HepG2 (cell line): ENCODE results near the gene SNRNP25. TPM values are rescaled to one million over a fixed set of nuclear protein-coding genes. Genes with fewer than 3 reads are reported as not detected.

Experiments used
- FOSL2 ChIP-seq: sonication (generic); formaldehyde crosslinking; IDR thresholded peaks from 2 replicates; pipeline ENCODE4 v1.4.0; 2020; ENCODE audit warnings: missing genetic modification reagents
- FOXK1 ChIP-seq: sonication (generic); formaldehyde crosslinking; IDR thresholded peaks from 2 replicates; pipeline ENCODE4 v1.4.0; 2020; ENCODE audit warnings: low read depth, missing genetic modification reagents, borderline replicate concordance
- FOXP1 ChIP-seq, 2 experiments: fragments of 450-650 bp in 1 of 2; IDR thresholded peaks; 2 replicates each; pipeline ENCODE4 v1.6.1; 2017 to 2018; ENCODE audit warnings: antibody characterized with exemption in 1 of 2
- MAZ ChIP-seq, 2 experiments: sonication (generic) in 1 of 2; formaldehyde crosslinking in 1 of 2; IDR thresholded peaks; 2 replicates each; pipeline versions ENCODE4 v1.5.0 to v1.6.1; 2012 to 2020; ENCODE audit warnings: low read depth in 2 of 2, mild to moderate bottlenecking in 2 of 2, borderline replicate concordance in 1 of 2, improper control_type of control experiment in 1 of 2, low read length in 1 of 2, missing genetic modification reagents in 1 of 2, moderate library complexity in 1 of 2
- MIER3 ChIP-seq: IDR thresholded peaks from 2 replicates; pipeline ENCODE4 v1.6.1; 2016; ENCODE audit warnings: missing compliant biosample characterization, borderline replicate concordance
- MIXL1 ChIP-seq: IDR thresholded peaks from 2 replicates; pipeline ENCODE4 v1.6.1; 2016
- MYC ChIP-seq: sonication (generic); formaldehyde crosslinking; IDR thresholded peaks from 2 replicates; pipeline ENCODE4 v1.9.0; 2021; ENCODE audit warnings: missing genetic modification reagents, borderline replicate concordance
- NFKBIZ ChIP-seq: IDR thresholded peaks from 2 replicates; pipeline ENCODE4 v1.6.1; 2018; ENCODE audit warnings: missing genetic modification reagents, missing compliant biosample characterization
- RORA ChIP-seq: sonication (generic); formaldehyde crosslinking; IDR thresholded peaks from 2 replicates; pipeline ENCODE4 v1.5.0; 2020; ENCODE audit warnings: mild to moderate bottlenecking, missing genetic modification reagents, moderate library complexity
- TEAD3 ChIP-seq: optimal IDR thresholded peaks from 2 replicates; pipeline ENCODE3; 2016; ENCODE audit warnings: borderline replicate concordance
- TRIM24 ChIP-seq: sonication (generic); formaldehyde crosslinking; IDR thresholded peaks from 2 replicates; pipeline ENCODE4 v1.8.0; 2022; ENCODE audit warnings: mild to moderate bottlenecking, missing genetic modification reagents
- ZBTB7B ChIP-seq: sonication (generic); formaldehyde crosslinking; IDR thresholded peaks from 2 replicates; pipeline ENCODE4 v1.4.0; 2020; ENCODE audit warnings: missing genetic modification reagents
- ZFP36L1 ChIP-seq: sonication (generic); formaldehyde crosslinking; IDR thresholded peaks from 2 replicates; pipeline ENCODE4 v1.8.0; 2022; ENCODE audit warnings: mild to moderate bottlenecking, missing genetic modification reagents, moderate library complexity
- ZFX ChIP-seq: sonication (generic); formaldehyde crosslinking; IDR thresholded peaks from 2 replicates; pipeline ENCODE4 v1.4.0; 2020; ENCODE audit warnings: mild to moderate bottlenecking, low read depth, missing genetic modification reagents, moderate library complexity
- ZNF468 ChIP-seq: sonication (generic); formaldehyde crosslinking; IDR thresholded peaks from 2 replicates; pipeline ENCODE4 v1.8.0; 2022; ENCODE audit warnings: mild to moderate bottlenecking, moderate library complexity, missing genetic modification reagents
- polyA plus RNA-seq, 8 experiments: library from polyadenylated mRNA; depleted of rRNA in 3 of 8; stranded (reverse) in 7 of 8; unstranded in 1 of 8; fragments of >200 nt; fragmentation: Illumina TruSeq in 4 of 8; extraction: Trizol in 4 of 8; gene quantifications; 2 replicates each; pipeline versions ENCODE4 v1.2.1 to v1.2.3, GENCODE V29; 2011 to 2016; ENCODE audit warnings: low read depth in 4 of 8, missing spikeins in 1 of 8, mixed read lengths in 1 of 8; ENCODE audit not compliant: insufficient read depth in 1 of 8
- total RNA-seq, 5 experiments: library from RNA; depleted of rRNA; stranded (reverse); fragments of >200 nt; fragmentation: Illumina TruSeq; extraction: Trizol; gene quantifications; 2 replicates each; pipeline ENCODE4 v1.2.3, GENCODE V29; 2016; ENCODE audit warnings: low read depth in 1 of 5
- TF ChIP-seq, protein P1 (sequence below): sonication (generic); formaldehyde crosslinking; IDR thresholded peaks from 2 replicates; pipeline ENCODE4 v1.4.0; 2020; ENCODE audit warnings: missing genetic modification reagents
- TF ChIP-seq, protein P2 (sequence below): sonication (generic); formaldehyde crosslinking; IDR thresholded peaks from 2 replicates; pipeline ENCODE4 v1.4.0; 2020; ENCODE audit warnings: low read depth, missing genetic modification reagents
- TF ChIP-seq, protein P3 (sequence below): sonication (generic); formaldehyde crosslinking; IDR thresholded peaks from 2 replicates; pipeline ENCODE4 v1.5.0; 2020; ENCODE audit warnings: mild to moderate bottlenecking, missing genetic modification reagents, moderate library complexity
- TF ChIP-seq, protein P4 (sequence below): IDR thresholded peaks from 2 replicates; pipeline ENCODE4 v1.6.1; 2016; ENCODE audit warnings: low read depth, borderline replicate concordance
- TF ChIP-seq, protein P5 (sequence below): sonication (generic); formaldehyde crosslinking; IDR thresholded peaks from 2 replicates; pipeline ENCODE4 v1.8.0; 2022; ENCODE audit warnings: missing genetic modification reagents, mild to moderate bottlenecking, moderate library complexity, borderline replicate concordance

SNRNP25 gene
- total and polyA plus RNA-seq, 2 of the 13 experiments (the other 11 are each of a cell fraction or from before 2014, with no cell fraction given), result 34.1 to 97.4 TPM

DNA sequence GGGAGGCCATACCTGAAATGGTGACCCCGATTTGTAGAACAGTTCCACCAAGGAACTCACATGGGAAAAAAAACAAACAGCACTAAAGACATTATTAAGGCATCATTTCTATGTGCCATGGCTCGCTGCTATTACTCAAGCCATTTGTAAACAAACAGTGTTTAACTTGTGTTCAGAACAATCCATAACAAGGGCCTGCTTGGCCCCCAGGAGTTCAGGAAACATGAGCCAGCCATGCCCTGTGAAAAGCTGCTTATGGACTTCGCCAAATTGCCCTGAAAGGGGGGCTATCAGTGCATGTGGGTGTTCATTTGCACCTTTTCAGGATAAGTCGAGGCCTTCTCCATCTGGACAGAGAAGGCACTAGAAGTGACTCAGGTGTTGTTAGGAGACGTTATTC is 8.2 kb upstream of the SNRNP25 start (continued):
- no peak for TF ChIP-seq FOXP1 (IDR thresholded peaks at IDR 0.05)
- peak; percentile 83 for TF ChIP-seq FOXP1 (CRISPR knock-in tag; IDR thresholded peaks at IDR 0.05)
- TF ChIP-seq, protein P1, sequence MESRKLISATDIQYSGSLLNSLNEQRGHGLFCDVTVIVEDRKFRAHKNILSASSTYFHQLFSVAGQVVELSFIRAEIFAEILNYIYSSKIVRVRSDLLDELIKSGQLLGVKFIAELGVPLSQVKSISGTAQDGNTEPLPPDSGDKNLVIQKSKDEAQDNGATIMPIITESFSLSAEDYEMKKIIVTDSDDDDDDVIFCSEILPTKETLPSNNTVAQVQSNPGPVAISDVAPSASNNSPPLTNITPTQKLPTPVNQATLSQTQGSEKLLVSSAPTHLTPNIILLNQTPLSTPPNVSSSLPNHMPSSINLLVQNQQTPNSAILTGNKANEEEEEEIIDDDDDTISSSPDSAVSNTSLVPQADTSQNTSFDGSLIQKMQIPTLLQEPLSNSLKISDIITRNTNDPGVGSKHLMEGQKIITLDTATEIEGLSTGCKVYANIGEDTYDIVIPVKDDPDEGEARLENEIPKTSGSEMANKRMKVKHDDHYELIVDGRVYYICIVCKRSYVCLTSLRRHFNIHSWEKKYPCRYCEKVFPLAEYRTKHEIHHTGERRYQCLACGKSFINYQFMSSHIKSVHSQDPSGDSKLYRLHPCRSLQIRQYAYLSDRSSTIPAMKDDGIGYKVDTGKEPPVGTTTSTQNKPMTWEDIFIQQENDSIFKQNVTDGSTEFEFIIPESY (CRISPR knock-in tag), result peak; percentile 32; the same call in 1 of the 2 replicates
- TF ChIP-seq MAZ (IDR thresholded peaks at IDR 0.05; ENCODE audit: borderline replicate concordance, low read depth, low read length), result no peak
- no peak for TF ChIP-seq MAZ (CRISPR knock-in tag; IDR thresholded peaks at IDR 0.05; ENCODE audit: low read depth)
- no peak for TF ChIP-seq TRIM24 (CRISPR knock-in tag)
- TF ChIP-seq MIER3, result peak; percentile 61; the same call in 1 of the 2 replicates
- no peak for TF ChIP-seq ZFP36L1
- peak; percentile 77 for TF ChIP-seq FOXK1 (CRISPR knock-in tag)
- peak; percentile 41; the same call in 1 of the 2 replicates for TF ChIP-seq MIXL1 (CRISPR knock-in tag)
- peak; percentile 10; the same call in 1 of the 2 replicates for TF ChIP-seq FOSL2 (CRISPR knock-in tag)
- TF ChIP-seq RORA (CRISPR knock-in tag), result no peak
- TF ChIP-seq, protein P2, sequence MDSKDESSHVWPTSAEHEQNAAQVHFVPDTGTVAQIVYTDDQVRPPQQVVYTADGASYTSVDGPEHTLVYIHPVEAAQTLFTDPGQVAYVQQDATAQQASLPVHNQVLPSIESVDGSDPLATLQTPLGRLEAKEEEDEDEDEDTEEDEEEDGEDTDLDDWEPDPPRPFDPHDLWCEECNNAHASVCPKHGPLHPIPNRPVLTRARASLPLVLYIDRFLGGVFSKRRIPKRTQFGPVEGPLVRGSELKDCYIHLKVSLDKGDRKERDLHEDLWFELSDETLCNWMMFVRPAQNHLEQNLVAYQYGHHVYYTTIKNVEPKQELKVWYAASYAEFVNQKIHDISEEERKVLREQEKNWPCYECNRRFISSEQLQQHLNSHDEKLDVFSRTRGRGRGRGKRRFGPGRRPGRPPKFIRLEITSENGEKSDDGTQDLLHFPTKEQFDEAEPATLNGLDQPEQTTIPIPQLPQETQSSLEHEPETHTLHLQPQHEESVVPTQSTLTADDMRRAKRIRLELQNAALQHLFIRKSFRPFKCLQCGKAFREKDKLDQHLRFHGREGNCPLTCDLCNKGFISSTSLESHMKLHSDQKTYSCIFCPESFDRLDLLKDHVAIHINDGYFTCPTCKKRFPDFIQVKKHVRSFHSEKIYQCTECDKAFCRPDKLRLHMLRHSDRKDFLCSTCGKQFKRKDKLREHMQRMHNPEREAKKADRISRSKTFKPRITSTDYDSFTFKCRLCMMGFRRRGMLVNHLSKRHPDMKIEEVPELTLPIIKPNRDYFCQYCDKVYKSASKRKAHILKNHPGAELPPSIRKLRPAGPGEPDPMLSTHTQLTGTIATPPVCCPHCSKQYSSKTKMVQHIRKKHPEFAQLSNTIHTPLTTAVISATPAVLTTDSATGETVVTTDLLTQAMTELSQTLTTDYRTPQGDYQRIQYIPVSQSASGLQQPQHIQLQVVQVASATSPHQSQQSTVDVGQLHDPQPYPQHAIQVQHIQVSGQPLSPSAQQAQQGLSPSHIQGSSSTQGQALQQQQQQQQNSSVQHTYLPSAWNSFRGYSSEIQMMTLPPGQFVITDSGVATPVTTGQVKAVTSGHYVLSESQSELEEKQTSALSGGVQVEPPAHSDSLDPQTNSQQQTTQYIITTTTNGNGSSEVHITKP (CRISPR knock-in tag), result peak; percentile 96
- no peak for TF ChIP-seq ZNF468
- TF ChIP-seq NFKBIZ (CRISPR knock-in tag), result 0 out of 2 replicates have a peak, but pooled peaks have one; percentile 57
- TF ChIP-seq MYC (CRISPR knock-in tag), result peak; percentile 24; the same call in 1 of the 2 replicates
- peak; percentile 63 for TF ChIP-seq TEAD3 (CRISPR knock-in tag)
- peak; percentile 31; the same call in 1 of the 2 replicates for TF ChIP-seq ZFX
- TF ChIP-seq, protein P3, sequence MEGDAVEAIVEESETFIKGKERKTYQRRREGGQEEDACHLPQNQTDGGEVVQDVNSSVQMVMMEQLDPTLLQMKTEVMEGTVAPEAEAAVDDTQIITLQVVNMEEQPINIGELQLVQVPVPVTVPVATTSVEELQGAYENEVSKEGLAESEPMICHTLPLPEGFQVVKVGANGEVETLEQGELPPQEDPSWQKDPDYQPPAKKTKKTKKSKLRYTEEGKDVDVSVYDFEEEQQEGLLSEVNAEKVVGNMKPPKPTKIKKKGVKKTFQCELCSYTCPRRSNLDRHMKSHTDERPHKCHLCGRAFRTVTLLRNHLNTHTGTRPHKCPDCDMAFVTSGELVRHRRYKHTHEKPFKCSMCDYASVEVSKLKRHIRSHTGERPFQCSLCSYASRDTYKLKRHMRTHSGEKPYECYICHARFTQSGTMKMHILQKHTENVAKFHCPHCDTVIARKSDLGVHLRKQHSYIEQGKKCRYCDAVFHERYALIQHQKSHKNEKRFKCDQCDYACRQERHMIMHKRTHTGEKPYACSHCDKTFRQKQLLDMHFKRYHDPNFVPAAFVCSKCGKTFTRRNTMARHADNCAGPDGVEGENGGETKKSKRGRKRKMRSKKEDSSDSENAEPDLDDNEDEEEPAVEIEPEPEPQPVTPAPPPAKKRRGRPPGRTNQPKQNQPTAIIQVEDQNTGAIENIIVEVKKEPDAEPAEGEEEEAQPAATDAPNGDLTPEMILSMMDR (CRISPR knock-in tag), result no peak
- TF ChIP-seq, protein P4, sequence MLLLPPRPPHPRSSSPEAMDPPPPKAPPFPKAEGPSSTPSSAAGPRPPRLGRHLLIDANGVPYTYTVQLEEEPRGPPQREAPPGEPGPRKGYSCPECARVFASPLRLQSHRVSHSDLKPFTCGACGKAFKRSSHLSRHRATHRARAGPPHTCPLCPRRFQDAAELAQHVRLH, result 0 out of 2 replicates have a peak, but pooled peaks have one; percentile 50
- peak; percentile 53; the same call in 1 of the 2 replicates for TF ChIP-seq ZBTB7B
- TF ChIP-seq, protein P5, sequence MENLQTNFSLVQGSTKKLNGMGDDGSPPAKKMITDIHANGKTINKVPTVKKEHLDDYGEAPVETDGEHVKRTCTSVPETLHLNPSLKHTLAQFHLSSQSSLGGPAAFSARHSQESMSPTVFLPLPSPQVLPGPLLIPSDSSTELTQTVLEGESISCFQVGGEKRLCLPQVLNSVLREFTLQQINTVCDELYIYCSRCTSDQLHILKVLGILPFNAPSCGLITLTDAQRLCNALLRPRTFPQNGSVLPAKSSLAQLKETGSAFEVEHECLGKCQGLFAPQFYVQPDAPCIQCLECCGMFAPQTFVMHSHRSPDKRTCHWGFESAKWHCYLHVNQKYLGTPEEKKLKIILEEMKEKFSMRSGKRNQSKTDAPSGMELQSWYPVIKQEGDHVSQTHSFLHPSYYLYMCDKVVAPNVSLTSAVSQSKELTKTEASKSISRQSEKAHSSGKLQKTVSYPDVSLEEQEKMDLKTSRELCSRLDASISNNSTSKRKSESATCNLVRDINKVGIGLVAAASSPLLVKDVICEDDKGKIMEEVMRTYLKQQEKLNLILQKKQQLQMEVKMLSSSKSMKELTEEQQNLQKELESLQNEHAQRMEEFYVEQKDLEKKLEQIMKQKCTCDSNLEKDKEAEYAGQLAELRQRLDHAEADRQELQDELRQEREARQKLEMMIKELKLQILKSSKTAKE (CRISPR knock-in tag), result no peak
